ENCODE measurements around the gene FAM118B. TPM values are rescaled to one million over a fixed set of nuclear protein-coding genes. Genes with fewer than 3 reads are reported as not detected.

The FAM118B gene
- total RNA-seq, 2 donors from 2014 or later, result 6.5 to 12.5 TPM

DNA sequence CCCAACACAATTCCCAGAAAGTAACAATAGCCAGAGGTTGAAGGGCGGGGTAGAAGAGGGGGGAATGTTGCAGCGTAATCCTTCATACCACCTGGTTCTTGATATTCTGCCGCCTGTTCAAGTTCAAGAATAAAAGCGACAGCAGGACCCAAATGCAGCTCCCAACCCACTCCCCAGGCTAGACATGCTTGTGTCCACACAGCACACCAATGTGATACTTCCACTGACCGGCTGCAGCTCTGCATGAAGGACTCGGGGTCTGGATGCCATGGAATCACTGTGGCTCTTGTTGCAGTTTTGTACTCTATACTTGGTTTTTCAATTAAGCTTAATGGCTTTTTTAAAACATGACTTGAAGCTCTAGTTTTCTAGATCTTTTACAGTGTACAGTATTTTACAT is 50.6 kb downstream of the FAM118B start:
- no peak for ATAC-seq (replicated peaks)
- Mint-ChIP-seq H3K36me3 (ENCODE audit: low read depth) (peaks cover 93% of the 10 kb centered on the region), H3K27me3 (no peaks in the 10 kb centered on the region), H3K4me1 (peaks cover 5% of the 10 kb centered on the region), H3K4me3 (no peak overlapping the region), H3K9me3 (no peaks in the 10 kb centered on the region), H3K27ac (no peak overlapping the region)

DNA sequence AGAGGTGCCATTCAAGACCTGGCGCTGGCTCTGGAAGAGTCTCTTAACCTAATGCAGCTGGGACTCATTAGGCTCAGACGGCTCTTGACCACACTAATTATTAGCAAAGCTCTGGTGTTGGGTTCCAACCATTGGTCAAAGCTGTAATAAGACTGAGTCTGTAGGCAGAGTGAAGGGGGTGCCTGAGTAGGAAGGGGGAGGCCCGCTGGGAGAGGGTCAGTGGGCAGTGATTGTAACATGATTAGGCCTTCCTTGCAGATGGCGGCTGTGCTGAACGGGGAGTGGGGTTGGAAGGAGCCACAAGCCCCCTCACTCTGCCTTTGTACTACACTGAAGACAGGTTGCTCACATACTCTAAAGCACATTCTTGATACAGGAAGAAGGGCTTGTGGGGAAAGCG is 51.9 kb downstream of the FAM118B start:
- Mint-ChIP-seq H3K27me3 (no peaks in the 10 kb centered on the region), H3K9me3 (no peaks in the 10 kb centered on the region), H3K27ac (peak overlapping the region; percentile 21), H3K4me1 (peaks cover 5% of the 10 kb centered on the region), H3K4me3 (no peak overlapping the region), H3K36me3 (ENCODE audit: low read depth) (peaks cover 91% of the 10 kb centered on the region)
- no peak for ATAC-seq (replicated peaks)

DNA sequence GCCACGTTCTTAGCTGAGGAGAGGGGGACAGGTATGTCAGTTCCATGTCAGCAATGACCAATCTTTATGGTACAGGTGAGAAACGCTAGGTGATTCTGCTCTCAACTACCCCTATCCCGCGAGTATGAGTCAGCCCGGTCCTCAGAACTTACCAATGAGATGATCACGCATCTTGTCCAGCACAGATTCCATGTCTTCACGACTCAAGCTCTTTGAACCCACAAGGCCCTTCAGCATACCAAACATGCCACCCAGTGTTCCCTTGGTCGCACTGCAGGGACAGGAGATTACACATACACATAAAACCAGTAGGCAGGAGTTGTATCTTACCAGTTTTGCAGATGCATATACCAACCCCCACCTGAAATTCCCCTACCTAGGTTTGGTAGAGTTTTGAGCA is 54.2 kb downstream of the FAM118B start:
- no peak overlapping the region for H3K4me3 Mint-ChIP-seq
- peaks cover 14% of the 10 kb centered on the region for H3K4me1 Mint-ChIP-seq
- H3K27me3 Mint-ChIP-seq, result no peaks in the 10 kb centered on the region
- peak overlapping the region; percentile 39 for H3K27ac Mint-ChIP-seq
- H3K9me3 Mint-ChIP-seq, result no peaks in the 10 kb centered on the region
- no peak for ATAC-seq (replicated peaks)
- peaks cover 80% of the 10 kb centered on the region for H3K36me3 Mint-ChIP-seq (ENCODE audit: low read depth)

DNA sequence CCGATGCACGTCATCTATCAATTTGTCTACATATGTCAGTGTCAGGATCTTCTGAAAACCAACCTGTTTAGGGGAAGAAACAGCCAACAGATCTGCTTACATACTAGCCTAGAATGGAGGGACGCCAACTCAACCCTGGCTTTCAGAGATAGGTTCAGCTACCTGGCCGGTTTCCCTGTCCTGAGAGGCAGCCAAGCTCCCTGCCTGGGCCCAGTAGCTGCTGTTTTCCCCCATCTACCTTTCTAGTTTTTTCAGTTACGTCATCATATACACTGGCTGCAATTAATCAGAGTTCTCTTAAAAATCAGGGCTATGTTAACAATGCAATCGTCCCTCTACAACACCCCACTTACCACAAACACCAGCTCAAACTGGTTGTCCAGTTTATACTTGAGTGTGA is 56.1 kb downstream of the FAM118B start:
- Mint-ChIP-seq H3K36me3 (ENCODE audit: low read depth) (peaks cover 71% of the 10 kb centered on the region), H3K4me3 (peak overlapping the region; percentile 98), H3K4me1 (peaks cover 14% of the 10 kb centered on the region), H3K27ac (peak overlapping the region; percentile 98), H3K9me3 (no peaks in the 10 kb centered on the region), H3K27me3 (no peaks in the 10 kb centered on the region)
- ATAC-seq (replicated peaks), result no peak

DNA sequence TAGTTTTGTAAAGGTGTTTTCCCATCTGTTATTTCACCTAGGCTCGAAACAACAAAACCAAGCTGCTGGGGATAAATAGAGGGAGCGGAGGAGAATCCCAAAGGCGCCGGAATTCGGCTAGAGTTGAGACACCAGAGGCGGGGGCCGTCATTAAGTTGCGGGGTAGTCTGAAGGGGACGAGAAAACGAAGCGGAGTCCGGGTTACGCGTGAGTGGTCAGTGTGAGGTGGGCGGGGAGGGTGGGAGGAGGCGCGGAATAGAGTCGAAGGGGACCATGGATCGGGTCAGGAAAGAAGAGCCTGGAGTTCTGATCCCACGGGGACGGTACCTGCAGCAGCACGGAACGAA is 56.8 kb downstream of the FAM118B start:
- H3K4me1 Mint-ChIP-seq, result peaks cover 14% of the 10 kb centered on the region
- ATAC-seq (replicated peaks), result no peak

DNA sequence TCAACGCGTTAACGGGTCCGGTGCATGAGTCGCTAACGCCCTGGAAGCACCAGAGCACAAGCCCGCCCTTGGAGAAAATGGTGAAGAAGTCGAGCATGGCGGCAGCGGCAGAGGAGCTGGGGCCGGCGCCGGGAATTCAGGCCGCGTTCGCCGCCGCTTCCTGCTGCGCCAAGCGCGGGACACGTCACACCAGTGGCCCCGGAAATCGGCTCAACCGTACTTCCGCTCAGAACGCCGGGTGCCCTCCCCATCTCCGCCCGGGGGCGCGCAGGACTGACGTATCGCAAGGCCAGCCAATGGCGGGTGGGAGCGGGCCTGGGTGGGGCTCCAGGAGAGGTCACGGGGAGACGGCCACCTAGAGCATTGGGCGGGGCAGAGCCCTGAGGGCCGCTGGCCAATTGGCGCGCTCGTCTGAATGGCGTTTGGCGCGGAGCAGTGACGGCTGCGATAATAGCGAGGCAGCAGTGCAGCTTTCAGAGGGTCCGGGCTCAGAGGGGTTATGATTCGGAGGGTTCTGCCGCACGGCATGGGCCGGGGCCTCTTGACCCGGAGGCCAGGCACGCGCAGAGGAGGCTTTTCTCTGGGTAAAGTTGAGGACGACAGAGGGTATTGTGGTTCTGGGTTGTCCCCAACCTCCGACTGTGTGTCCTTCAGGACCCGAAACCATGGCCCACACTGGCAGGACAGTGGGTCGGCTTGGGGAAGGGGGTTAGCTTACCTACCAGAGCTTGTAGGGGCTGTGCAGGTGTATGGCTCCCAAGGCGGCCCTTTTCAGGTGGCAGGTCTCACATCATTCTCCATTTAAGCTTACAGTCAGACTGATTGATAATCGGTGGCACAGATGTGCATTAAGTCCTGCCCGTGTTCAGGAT is 57.4 kb downstream of the FAM118B start, which contains the start of the genes FOXRED1 and SRPRA:
TSS of gene FOXRED1 (plus strand) at position 447 of the 872 bp plus-strand sequence. CDS start at position 500, 53 bp downstream.
TSS of gene SRPRA (minus strand) at position 188 of the 872 bp plus-strand sequence. CDS start at position 97, 91 bp downstream.
- peak within 1 kb of the TSS; percentile 98 for H3K4me3 Mint-ChIP-seq
- H3K27ac Mint-ChIP-seq, result peak within 1 kb of the TSS; percentile 98
- H3K9me3 Mint-ChIP-seq, result no peaks in the 10 kb centered on the region
- H3K27me3 Mint-ChIP-seq, result no peaks in the 10 kb centered on the region
- H3K4me1 Mint-ChIP-seq, result peaks cover 14% of the 10 kb centered on the region
- ATAC-seq (replicated peaks), result peak; percentile 100
- H3K36me3 Mint-ChIP-seq (ENCODE audit: low read depth), result peaks cover 71% of the 10 kb centered on the region

More for the DNA sequence above, 56.8 kb downstream of the FAM118B start:
- peak overlapping the region; percentile 98 for H3K4me3 Mint-ChIP-seq
- no peaks in the 10 kb centered on the region for H3K27me3 Mint-ChIP-seq
- H3K27ac Mint-ChIP-seq, result peak overlapping the region; percentile 98
- H3K36me3 Mint-ChIP-seq (ENCODE audit: low read depth), result peaks cover 71% of the 10 kb centered on the region
- no peaks in the 10 kb centered on the region for H3K9me3 Mint-ChIP-seq

DNA sequence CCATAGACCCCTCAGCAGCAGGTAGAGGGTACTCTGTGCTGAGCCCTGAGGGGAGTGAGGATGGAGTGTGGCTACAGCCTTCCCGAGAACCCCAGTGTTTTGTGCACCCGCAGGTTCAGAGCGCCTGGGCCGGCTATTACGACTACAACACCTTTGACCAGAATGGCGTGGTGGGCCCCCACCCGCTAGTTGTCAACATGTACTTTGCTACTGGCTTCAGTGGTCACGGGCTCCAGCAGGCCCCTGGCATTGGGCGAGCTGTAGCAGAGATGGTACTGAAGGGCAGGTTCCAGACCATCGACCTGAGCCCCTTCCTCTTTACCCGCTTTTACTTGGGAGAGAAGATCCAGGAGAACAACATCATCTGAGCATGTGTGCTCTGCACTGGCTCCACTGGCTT is 65.7 kb downstream of the FAM118B start:
- no peaks in the 10 kb centered on the region for H3K27me3 Mint-ChIP-seq
- peaks cover 11% of the 10 kb centered on the region for H3K4me1 Mint-ChIP-seq
- H3K9me3 Mint-ChIP-seq, result no peaks in the 10 kb centered on the region
- no peak for ATAC-seq (replicated peaks)
- peaks cover 60% of the 10 kb centered on the region for H3K36me3 Mint-ChIP-seq (ENCODE audit: low read depth)
- H3K4me3 Mint-ChIP-seq, result no peak overlapping the region
- H3K27ac Mint-ChIP-seq, result no peak overlapping the region

DNA sequence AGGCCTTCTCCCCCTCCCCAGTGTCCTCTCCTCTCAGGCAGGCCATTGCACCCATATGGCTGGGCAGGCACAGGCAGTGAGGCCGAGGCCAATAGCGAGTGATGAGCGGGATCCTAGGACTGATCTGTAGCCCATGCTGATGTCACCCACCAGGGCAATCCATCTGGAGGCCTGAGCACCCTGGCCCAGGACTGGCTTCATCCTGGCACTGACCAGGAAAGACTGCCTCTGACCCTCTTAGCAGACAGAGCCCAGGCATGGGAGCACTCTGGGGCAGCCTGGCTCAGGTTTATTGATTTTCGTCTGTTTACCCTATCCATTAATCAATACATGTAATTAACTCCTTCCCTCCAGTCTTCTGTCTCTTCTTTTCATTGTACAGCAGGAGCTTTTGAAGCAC is 66.2 kb downstream of the FAM118B start:
- Mint-ChIP-seq H3K36me3 (ENCODE audit: low read depth) (peaks cover 55% of the 10 kb centered on the region), H3K27me3 (no peaks in the 10 kb centered on the region), H3K4me1 (peaks cover 13% of the 10 kb centered on the region), H3K9me3 (no peaks in the 10 kb centered on the region), H3K27ac (no peak overlapping the region), H3K4me3 (no peak overlapping the region)
- ATAC-seq (replicated peaks), result no peak

DNA sequence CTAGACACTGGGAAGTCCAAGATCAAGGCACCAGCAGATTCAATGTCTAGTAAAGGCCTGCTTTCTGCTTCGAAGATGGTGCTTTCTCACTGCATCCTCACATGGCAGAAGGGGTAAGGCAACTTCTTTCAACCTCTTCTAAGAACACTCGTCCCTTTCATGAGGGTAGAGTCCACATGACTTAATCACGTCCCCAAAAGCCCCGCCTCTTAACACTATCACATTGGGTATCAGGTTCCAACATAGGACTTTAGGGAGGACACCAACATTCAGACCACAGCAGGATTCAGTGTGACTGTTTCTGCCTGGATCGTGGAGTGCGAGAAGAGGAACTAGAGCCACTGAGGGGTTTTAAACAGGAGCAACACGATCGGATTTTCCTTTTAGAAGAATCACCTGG is 67.6 kb downstream of the FAM118B start:
- Mint-ChIP-seq H3K27me3 (no peaks in the 10 kb centered on the region), H3K9me3 (no peaks in the 10 kb centered on the region), H3K36me3 (ENCODE audit: low read depth) (peaks cover 47% of the 10 kb centered on the region), H3K4me3 (no peak overlapping the region), H3K27ac (peak overlapping the region; percentile 40), H3K4me1 (peaks cover 13% of the 10 kb centered on the region)
- ATAC-seq (replicated peaks), result no peak

DNA sequence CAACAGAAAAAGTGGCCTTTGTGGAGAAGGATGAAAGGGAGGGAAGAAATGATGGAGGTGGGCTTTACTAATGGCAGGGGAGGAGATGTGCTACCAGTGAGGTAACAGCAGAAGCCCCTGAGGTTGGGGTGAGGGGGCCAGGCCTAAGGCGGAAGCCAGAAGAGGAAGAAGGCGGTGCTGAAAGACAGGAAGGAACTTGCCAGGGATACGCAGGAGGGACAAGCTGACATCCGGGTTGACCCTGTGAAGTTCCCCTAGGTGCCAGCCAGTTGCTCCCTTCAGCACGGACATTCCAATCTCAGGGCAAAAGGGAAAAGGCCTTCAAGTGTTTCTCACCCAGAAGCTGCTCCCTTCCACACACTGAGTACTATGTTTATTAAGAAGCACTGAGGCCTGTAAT is 69.0 kb downstream of the FAM118B start:
- Mint-ChIP-seq H3K36me3 (ENCODE audit: low read depth) (peaks cover 40% of the 10 kb centered on the region), H3K4me1 (peaks cover 23% of the 10 kb centered on the region), H3K9me3 (no peaks in the 10 kb centered on the region), H3K27me3 (no peaks in the 10 kb centered on the region), H3K27ac (peak overlapping the region; percentile 40), H3K4me3 (no peak overlapping the region)
- ATAC-seq (replicated peaks), result no peak

DNA sequence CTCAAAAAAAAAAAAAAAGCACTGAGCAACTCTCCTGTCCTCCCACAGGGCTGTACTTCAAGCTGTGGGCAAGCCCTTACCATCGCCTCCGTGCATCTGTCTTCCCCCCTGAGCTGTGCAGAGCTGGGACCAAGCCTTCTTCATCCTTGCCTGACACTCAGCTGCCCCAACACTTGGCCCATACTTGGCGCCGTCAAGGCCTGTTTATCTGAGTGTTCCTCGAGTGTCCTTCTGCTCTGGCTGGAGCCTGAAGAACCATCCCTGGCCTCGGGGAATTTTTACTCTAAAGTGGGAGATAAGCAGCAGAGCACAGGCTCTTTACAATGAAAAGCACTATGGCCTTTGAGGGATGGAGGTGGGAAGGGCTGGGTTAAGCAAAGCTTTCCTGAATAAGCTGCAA is 69.7 kb downstream of the FAM118B start:
- H3K9me3 Mint-ChIP-seq, result no peaks in the 10 kb centered on the region
- peaks cover 33% of the 10 kb centered on the region for H3K36me3 Mint-ChIP-seq (ENCODE audit: low read depth)
- ATAC-seq (replicated peaks), result no peak
- H3K4me1 Mint-ChIP-seq, result peaks cover 23% of the 10 kb centered on the region
- H3K27me3 Mint-ChIP-seq, result no peaks in the 10 kb centered on the region
- peak overlapping the region; percentile 97 for H3K4me3 Mint-ChIP-seq
- no peak overlapping the region for H3K27ac Mint-ChIP-seq

DNA sequence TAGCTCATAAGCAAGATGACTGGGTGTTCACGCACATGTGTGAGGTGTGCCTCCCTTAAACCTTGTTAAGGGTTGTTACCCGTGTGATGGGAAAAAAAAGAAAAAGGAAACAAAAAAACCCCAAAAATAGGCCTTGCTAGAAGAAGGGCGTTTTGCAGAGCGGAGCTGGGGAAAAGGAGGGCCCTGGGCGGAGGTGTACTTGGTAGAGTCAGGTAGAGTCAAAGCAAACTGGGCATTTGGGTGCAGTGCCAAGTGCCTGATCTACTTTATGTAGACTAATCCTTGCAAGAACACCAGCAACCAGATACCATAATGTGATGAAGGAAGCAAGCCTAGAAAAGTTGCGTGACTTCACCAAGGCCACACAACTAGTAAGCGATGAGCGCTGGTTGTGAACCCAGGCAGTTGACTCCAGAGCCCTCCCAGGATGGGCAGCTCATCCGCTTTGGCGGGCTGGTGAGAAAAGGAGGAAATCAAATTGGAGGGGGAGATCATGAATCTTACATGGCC is 70.1 kb downstream of the FAM118B start:
- no peaks in the 10 kb centered on the region for H3K27me3 Mint-ChIP-seq
- H3K4me1 Mint-ChIP-seq, result peaks cover 23% of the 10 kb centered on the region
- H3K4me3 Mint-ChIP-seq, result peak overlapping the region; percentile 97
- no peak for ATAC-seq (replicated peaks)
- peaks cover 29% of the 10 kb centered on the region for H3K36me3 Mint-ChIP-seq (ENCODE audit: low read depth)
- peak overlapping the region; percentile 91 for H3K27ac Mint-ChIP-seq
- no peaks in the 10 kb centered on the region for H3K9me3 Mint-ChIP-seq

DNA sequence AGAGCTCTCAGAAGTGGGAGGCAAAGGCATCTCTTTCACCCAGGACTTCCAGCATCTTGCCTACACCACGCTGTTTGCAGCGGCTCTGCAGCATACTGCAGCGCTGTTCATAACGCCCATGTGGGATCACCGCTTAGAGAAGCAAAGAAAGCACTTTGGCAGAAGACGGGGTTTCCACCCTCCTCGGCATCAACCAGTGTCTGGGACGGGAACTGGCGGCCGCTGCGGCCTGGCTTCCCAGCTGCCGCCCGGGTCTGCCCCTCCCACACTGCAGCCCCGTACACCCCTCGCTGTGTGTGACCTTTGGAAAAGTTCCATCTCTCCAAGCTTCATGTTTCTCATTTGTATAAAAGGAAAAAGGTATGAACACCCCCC is 70.8 kb downstream of the FAM118B start:
- H3K27me3 Mint-ChIP-seq, result no peaks in the 10 kb centered on the region
- no peaks in the 10 kb centered on the region for H3K9me3 Mint-ChIP-seq
- H3K4me3 Mint-ChIP-seq, result peak overlapping the region; percentile 97
- H3K27ac Mint-ChIP-seq, result peak overlapping the region; percentile 91
- H3K4me1 Mint-ChIP-seq, result peaks cover 23% of the 10 kb centered on the region
- ATAC-seq (replicated peaks), result peak; percentile 22
- peaks cover 23% of the 10 kb centered on the region for H3K36me3 Mint-ChIP-seq (ENCODE audit: low read depth)

DNA sequence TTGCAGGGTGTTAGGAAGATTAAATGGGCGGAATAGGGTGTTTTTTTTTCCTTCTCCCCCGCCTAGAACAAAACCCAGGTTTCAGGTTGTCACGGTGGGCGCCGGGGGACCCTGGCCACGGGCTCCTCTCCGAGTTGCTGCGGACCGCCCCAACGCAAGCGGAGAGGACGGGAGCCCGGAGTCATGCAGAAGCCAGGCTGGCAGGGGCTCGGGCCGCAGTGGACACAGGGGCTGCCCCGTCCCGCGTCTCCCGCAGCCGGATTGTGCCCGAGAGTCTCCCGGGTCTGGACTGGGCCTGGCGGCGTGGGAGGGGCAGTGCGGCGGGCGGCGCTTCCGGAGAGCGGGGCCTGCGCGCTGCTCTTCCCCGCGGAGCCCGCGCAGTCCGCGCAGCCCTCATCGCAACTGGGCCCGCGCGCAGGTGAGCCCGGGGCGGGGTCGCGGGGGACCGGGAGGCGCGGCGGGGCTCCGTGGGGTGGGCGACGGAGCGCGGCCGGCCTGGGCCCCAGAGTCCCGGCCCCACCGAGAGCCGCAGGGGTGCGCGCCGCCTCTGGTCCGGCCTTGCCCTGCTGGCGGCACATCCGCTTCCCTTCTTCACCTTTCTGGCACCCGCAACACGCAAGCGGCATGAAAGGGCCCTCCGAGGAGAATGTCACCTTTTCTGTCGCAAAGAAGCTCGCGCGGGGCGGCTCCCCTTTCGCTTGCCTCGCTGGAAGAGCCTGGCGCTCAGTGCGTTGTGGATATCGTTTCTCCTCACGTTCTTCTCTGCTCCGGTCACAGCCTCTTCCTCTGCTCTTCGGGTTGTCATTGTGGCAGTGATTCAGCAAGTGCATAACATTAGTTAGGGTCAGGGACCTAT is 71.4 kb downstream of the FAM118B start, which contains the start of gene TIRAP:
TSS of gene TIRAP (plus strand) at position 358 of the 856 bp plus-strand sequence. CDS start 7,802 bp downstream, outside the sequence.
- no peaks in the 10 kb centered on the region for H3K9me3 Mint-ChIP-seq
- H3K36me3 Mint-ChIP-seq (ENCODE audit: low read depth), result peaks cover 19% of the 10 kb centered on the region
- peak within 1 kb of the TSS; percentile 98 for H3K27ac Mint-ChIP-seq
- peaks cover 23% of the 10 kb centered on the region for H3K4me1 Mint-ChIP-seq
- ATAC-seq (replicated peaks), result peak; percentile 75
- no peaks in the 10 kb centered on the region for H3K27me3 Mint-ChIP-seq
- H3K4me3 Mint-ChIP-seq, result peak within 1 kb of the TSS; percentile 97

All from activated T-helper 17 cell treated with anti-CD3 and anti-CD28 coated beads, Interleukin-2, amount 50 U/mL, for 72 hours (primary cell).